NCI-H446 treated with DMSO at 0.1 percent for 48 hours (cell line): ENCODE results near the gene CIPC.

Source experiments
- DNase-seq: peaks from one replicate; lab custom pipeline; 2025; lab: John Stamatoyannopoulos, UW

The CIPC gene

GRCh38 chr14:77097700-77098528, at the start of gene CIPC:
CIPC (plus strand) TSS chr14:77098258; CDS start chr14:77105709, 7,451 bp downstream.
- DNase-seq = peak; percentile 98

DNA sequence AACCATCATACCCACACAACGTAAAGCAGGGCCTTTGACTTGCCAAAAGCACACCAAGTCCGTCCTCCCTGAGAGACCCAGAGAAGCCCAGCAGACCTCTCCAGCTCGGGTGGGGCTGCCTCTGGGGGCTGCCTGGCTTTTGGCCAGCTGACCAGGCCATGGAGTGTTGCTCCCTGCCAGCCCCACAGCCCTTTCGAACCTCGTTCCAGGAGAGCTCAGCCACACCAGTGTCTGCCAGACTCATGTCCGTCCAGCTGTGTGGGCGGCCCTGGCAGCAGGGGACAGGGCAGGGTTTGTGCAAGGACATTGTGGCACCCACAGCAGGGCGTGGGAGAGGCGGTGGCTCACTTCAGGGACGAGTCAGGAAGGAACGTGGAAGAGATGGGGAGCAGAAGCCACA, 46.9 kb upstream of the CIPC start:
- DNase-seq = no peak

DNA sequence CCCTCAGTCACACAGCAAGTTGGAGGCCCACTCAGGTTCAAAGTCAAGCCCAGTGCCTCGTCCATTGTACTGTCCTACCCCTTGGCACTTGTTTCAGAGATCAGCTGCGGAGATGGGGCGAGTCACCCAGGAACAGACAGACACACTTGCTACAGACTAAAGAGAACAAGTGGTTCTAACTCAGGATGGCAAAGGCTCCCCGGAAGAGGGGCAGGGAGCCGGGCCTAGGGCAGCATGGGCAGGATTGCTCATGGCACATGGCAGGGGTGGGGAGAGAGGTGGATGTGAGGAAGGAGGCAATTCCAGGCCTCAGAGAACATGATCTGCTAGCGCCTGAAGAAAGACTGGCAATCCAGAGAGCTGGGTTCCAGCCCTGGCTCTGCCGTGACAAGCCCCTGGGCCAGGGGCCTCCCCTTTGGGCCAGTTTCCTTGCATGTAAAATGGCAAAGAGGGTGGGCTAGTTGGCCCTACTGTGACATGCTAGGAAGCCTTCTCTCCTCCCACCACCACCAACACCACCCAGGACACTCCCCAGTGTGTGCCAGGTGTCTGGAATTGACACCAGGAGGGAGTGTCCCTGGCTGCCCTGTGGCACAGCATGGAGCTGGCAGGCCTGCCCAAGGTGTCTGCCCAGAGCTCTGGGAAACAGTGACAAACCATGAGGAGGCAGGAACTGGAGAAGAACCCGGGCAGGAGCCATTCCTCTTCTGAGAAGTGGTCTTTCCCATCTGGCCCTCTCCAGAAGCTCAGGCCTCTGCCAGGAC, 45.6 kb upstream of the CIPC start:
- DNase-seq = no peak

DNA sequence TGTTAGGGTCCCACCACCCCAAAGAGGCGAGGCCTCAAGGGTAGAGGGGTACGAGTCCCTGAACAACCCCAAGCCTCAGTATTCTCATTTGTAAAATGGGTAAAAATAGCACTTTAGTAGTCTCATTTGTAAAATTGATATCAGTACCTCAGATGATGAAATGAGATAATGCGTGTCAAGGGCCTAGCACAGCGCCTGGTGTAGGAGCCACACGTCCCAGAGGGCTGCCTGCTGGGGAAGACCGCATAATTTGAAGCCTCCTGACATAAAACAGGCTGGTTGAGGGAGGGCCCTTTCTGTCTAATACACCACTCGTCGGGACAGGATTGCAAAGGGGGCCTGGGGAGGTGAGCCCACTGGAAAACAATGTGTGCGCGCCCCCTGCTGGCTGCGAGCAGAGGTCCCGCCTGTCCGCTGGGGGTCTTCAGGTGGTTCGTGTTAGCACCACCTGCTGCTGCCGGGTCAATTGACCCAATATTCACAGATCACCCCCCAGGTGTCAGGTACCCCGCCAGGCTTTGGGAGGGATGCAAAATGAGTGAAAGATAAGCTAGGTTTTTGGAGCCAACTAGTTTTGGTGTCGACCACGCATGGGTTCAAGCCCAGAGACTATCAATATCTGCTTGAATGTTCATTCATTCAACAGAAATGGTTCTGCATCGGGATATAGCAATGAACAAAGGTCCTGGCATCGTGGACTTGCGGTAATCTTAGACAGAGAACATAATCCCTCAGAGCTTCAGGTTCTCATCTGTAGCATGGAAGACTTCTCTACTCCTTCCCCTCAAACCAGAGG, 44.8 kb upstream of the CIPC start:
- DNase-seq = no peak

DNA sequence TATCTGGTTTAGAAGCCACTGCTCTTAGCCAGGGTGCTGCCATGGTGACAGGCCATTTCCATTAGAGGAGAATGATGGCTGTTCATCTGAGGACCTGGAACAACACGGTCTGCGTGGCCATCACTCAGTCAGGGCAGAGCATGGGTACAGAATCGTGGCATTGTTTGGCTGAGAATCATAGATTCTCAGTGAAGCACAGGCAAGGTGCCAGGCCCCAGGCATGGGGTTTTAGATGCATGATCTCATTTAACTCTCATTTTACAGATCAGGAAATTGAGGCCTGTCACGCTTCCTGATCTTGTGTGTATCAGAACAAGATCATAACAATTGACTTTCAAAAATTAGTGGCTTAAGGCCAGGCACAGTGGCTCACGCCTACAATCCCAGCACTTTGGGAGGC, 42.8 kb upstream of the CIPC start:
- no peak for DNase-seq

- no peak for DNase-seq
Observed at GRCh38 chr14:77055981-77056380, 42.1 kb upstream of the CIPC start.

DNA sequence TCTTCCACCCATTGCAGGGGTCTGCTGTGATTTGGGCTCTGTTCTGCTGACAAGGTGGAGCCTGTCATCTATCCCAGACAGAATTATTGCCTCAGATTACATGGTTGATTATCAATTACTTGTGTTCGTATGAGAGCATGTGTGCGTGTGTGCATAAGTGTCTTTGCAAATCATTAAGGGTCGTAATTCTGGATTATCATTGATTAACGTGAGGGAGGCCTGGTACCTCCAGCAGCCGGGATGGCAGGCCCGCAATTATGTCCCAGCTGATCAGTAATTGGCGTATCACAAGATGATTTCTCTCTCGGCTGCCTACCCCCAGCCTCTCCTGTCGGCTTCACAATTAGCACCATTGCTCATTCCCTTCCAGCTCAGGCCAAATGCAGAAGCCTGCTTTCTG, 39.9 kb upstream of the CIPC start:
- DNase-seq = no peak

- no peak for DNase-seq
Observed at GRCh38 chr14:77058785-77059184, 39.3 kb upstream of the CIPC start.

- no peak for DNase-seq
Observed at GRCh38 chr14:77059276-77059915, 38.7 kb upstream of the CIPC start.

- DNase-seq = no peak
Observed at GRCh38 chr14:77061630-77062257, 36.3 kb upstream of the CIPC start.

GRCh38 chr14:77062261-77062660, 35.8 kb upstream of the CIPC start:
- DNase-seq = no peak

DNA sequence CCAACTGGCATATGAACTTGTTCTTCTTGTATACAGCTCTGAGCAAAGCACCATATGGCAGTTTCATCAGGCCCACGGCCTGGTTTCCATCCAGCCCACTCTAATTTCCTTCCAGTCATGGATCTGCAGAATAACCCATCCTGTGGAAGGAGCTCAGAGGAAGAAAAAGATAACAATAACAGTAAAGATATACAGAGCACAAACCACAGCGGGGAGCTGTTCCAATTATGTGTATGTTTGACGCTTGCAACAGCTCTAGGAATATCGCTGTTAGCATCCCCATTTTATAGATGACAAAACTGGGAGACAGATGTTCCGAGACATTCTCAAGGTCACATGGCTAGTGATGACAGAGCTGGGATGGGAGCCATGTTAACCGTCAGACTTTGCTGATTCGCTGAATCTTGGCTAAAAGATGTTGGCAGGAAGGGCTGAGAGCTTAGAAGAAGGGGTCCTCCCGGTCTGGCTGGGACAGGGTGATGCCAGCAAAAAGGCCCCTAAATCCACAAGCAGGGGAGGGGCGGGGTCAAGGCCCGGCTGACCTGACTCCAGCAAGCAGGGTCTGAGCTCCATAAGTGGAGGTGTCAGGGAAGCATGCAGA, 34.4 kb upstream of the CIPC start:
- peak; percentile 77 for DNase-seq

GRCh38 chr14:77064521-77065178, 33.4 kb upstream of the CIPC start:
- DNase-seq = no peak

GRCh38 chr14:77065851-77066577, 32.0 kb upstream of the CIPC start:
- no peak for DNase-seq

DNA sequence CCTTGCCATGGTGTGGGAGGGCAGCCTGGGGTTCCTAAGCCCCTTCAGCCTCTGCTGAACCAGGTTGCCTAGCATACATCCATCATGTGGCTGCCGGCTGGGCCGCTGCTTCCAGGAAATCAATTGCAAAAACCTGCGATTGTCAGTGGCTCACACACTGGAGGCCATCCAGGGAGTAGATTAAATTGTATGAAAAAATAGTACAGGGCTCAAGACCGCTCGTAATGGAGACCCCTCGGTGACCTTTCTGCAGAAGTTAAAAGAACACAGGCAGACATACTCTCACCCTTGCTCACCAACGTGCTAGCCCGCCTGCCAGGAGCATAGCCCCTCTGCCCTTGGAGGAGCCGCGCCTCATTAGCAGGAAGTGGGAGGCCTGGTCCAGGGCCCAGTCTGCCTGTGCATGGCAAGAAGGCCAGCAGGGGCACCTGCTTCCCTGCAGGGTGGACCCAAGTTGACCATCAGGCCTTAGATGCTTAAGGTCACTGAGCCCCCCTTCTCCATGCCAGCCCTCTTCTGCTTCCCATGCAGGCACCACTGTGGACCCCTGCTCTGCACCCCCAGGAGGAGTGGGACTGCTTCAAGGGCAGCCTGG, 31.4 kb upstream of the CIPC start:
- DNase-seq = no peak

GRCh38 chr14:77067632-77068516, 30.2 kb upstream of the CIPC start:
- DNase-seq = peak; percentile 25

DNA sequence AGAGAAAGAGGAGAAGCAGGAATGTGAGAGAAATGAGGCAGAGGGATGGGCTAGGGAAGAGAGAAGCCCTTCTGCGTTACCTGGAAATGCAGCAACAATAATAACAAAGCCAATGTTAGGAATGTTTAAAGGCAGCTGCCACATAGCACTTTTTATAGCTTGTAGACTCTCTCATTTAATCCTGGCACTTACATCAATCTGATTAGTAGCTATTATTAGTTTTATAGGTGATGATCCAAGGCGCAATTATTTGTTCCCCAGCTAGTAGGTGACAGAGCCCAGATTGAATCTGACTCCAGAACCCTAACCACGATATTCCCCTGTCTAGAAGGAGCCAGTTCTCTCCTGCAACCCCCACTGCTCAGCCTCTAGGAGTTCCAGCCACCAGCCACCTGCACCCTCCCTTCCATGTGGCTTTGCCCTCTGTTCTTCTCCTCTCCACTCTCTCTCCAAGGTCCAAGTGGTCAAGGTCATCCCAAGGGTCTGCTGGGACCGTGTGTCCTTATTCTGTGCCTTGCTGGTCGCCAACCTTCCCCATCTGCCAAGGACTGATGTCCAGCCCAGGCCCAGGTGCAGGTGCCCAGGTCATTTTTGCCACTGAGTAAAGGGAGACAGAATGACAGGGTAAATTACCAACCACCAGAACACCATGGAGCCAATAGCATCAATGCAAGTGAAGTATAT, 29.4 kb upstream of the CIPC start:
- no peak for DNase-seq

DNA sequence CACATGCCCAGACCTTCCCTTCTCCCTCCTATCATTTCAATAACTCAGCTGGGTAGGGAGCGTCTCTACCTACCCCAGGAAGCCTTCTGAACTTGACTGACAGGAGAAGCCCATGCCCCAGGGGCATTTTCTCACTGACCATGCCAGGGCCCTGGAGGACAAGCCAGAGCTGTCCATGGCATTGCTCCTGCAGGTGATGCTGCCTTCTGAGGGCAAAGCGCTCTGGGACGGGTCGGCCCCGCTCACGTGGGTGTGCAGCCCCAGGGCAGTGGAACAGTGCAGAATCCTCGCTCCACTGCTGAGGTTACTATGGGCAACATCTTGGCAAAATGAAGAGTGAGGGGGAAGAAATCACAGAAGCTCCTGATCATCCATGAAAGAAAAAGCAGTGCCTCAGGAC, 28.5 kb upstream of the CIPC start:
- no peak for DNase-seq
